Muscle of leg (tissue), 11 donors: ENCODE measurements around the gene DYRK1B. TPM values are rescaled to one million over a fixed set of nuclear protein-coding genes. Genes with fewer than 3 reads are reported as not detected.
A peak's percentile ranks its signal among the peaks of the same experiment; 100 is the strongest.

Experiments
- DNase-seq: peaks from one replicate; pipeline ENCODE4 v3.0.0; 2013
- H3K27ac ChIP-seq: one replicate; pipeline ENCODE4 v1.5.1; 2013; ENCODE audit warnings: mild to moderate bottlenecking, low read length, control low read depth
- H3K27me3 ChIP-seq: one replicate; pipeline ENCODE4 v1.6.1; 2013; ENCODE audit warnings: low read length; ENCODE audit not compliant: control insufficient read depth, insufficient read depth
- H3K36me3 ChIP-seq: one replicate; pipeline ENCODE4 v1.6.1; 2013; ENCODE audit warnings: low read length; ENCODE audit not compliant: control insufficient read depth, insufficient read depth
- H3K4me1 ChIP-seq: one replicate; pipeline ENCODE4 v1.6.1; 2013; ENCODE audit warnings: low read length; ENCODE audit not compliant: control insufficient read depth, insufficient read depth
- H3K4me3 ChIP-seq: one replicate; pipeline ENCODE4 v1.5.1; 2013; ENCODE audit warnings: low read length, control low read depth
- H3K9me3 ChIP-seq: replicated peaks from 2 replicates; pipeline ENCODE4 v1.6.1; 2013; ENCODE audit warnings: low read depth, low read length; ENCODE audit not compliant: control insufficient read depth
- WGBS: methylation state at CpG from one replicate; pipeline ENCODE4 v1.1.5; 2013; ENCODE audit warnings: missing lambda C conversion rate; ENCODE audit not compliant: insufficient coverage; 5-methylcytosine and 5-hydroxymethylcytosine counted together
- polyA plus RNA-seq, 8 donors: library from polyadenylated mRNA; unstranded; fragments of 120-200 nt; gene quantifications; one replicate each; pipeline versions ENCODE4 v1.2.1 to v1.2.3, GENCODE V29; 2013; ENCODE audit warnings: inconsistent platforms in 1 of 8, low replicate concordance in 1 of 8; ENCODE audit not compliant: insufficient read length in 8 of 8, insufficient read depth in 1 of 8
- total RNA-seq: library from RNA; stranded (reverse); fragments of 120-200 nt; gene quantifications from one replicate; pipeline ENCODE4 v1.2.4, GENCODE V29; 2013

DYRK1B gene
- total and polyA plus RNA-seq, 9 donors, result 23.5 to 59.5 (median 48.0) TPM

- no peak for DNase-seq
- Histone ChIP-seq H3K9me3 (no peaks in the 10 kb centered on the region), H3K4me1 (no peaks in the 10 kb centered on the region), H3K36me3 (peaks cover 3% of the 10 kb centered on the region), H3K27me3 (no peaks in the 10 kb centered on the region), H3K4me3 (no peak overlapping the region), H3K27ac (no peak overlapping the region)
- 86% methylated on average over 2 of the region's 2 CpGs for WGBS
Observed at GRCh38 chr19:39865186-39865585, 31.2 kb upstream of the DYRK1B start.

- no CpG with 5 or more reads among the region's 2 CpGs for WGBS
- no peaks in the 10 kb centered on the region for H3K4me1 ChIP-seq
Observed at GRCh38 chr19:39864118-39864517, 30.2 kb upstream of the DYRK1B start.

GRCh38 chr19:39858541-39858940 is 24.6 kb upstream of the DYRK1B start:
- Histone ChIP-seq H3K9me3 (no peaks in the 10 kb centered on the region), H3K4me3 (no peak overlapping the region), H3K27me3 (no peaks in the 10 kb centered on the region), H3K4me1 (no peaks in the 10 kb centered on the region), H3K27ac (no peak overlapping the region), H3K36me3 (no peaks in the 10 kb centered on the region)
- no CpG with 5 or more reads among the region's 11 CpGs for WGBS
- no peak for DNase-seq

More at GRCh38 chr19:39864118-39864517, 30.2 kb upstream of the DYRK1B start:
- Histone ChIP-seq H3K4me3 (no peak overlapping the region), H3K36me3 (peaks cover 3% of the 10 kb centered on the region), H3K9me3 (no peaks in the 10 kb centered on the region), H3K27ac (no peak overlapping the region), H3K27me3 (no peaks in the 10 kb centered on the region)
- no peak for DNase-seq

- Histone ChIP-seq H3K9me3 (no peaks in the 10 kb centered on the region), H3K4me3 (no peak overlapping the region), H3K27ac (no peak overlapping the region), H3K27me3 (no peaks in the 10 kb centered on the region), H3K4me1 (no peaks in the 10 kb centered on the region), H3K36me3 (no peaks in the 10 kb centered on the region)
- 89% methylated on average over 3 of the region's 7 CpGs for WGBS
- no peak for DNase-seq
Observed at GRCh38 chr19:39852882-39853281, 18.9 kb upstream of the DYRK1B start.

GRCh38 chr19:39850892-39851291 is 16.9 kb upstream of the DYRK1B start:
- no peaks in the 10 kb centered on the region for H3K9me3 ChIP-seq
- 33% methylated on average over 2 of the region's 2 CpGs for WGBS
- H3K27me3 ChIP-seq, result no peaks in the 10 kb centered on the region
- no peak overlapping the region for H3K27ac ChIP-seq
- no peak overlapping the region for H3K4me3 ChIP-seq
- DNase-seq, result no peak
- H3K4me1 ChIP-seq, result peaks cover 8% of the 10 kb centered on the region
- no peaks in the 10 kb centered on the region for H3K36me3 ChIP-seq

GRCh38 chr19:39848392-39848791 is 14.4 kb upstream of the DYRK1B start:
- no peaks in the 10 kb centered on the region for H3K36me3 ChIP-seq
- H3K4me1 ChIP-seq, result peaks cover 25% of the 10 kb centered on the region
- no peak overlapping the region for H3K4me3 ChIP-seq
- no peaks in the 10 kb centered on the region for H3K27me3 ChIP-seq
- H3K27ac ChIP-seq, result no peak overlapping the region
- no peak for DNase-seq
- WGBS, result 88% methylated on average over 3 of the region's 4 CpGs
- no peaks in the 10 kb centered on the region for H3K9me3 ChIP-seq

GRCh38 chr19:39847525-39847924 is 13.6 kb upstream of the DYRK1B start:
- no CpG with 5 or more reads among the region's 6 CpGs for WGBS
- H3K36me3 ChIP-seq, result no peaks in the 10 kb centered on the region
- no peak overlapping the region for H3K4me3 ChIP-seq
- H3K4me1 ChIP-seq, result peaks cover 34% of the 10 kb centered on the region
- H3K9me3 ChIP-seq, result no peaks in the 10 kb centered on the region
- H3K27ac ChIP-seq, result no peak overlapping the region
- DNase-seq, result no peak
- H3K27me3 ChIP-seq, result no peaks in the 10 kb centered on the region

- peak overlapping the region; percentile 92 for H3K4me3 ChIP-seq
- H3K27me3 ChIP-seq, result no peaks in the 10 kb centered on the region
- H3K27ac ChIP-seq, result peak overlapping the region; percentile 77
- no peaks in the 10 kb centered on the region for H3K9me3 ChIP-seq
- peaks cover 34% of the 10 kb centered on the region for H3K4me1 ChIP-seq
- 38% methylated on average over 4 of the region's 12 CpGs for WGBS
- H3K36me3 ChIP-seq, result no peaks in the 10 kb centered on the region
- DNase-seq, result no peak
Observed at GRCh38 chr19:39846678-39847486, 12.9 kb upstream of the DYRK1B start.

- no peaks in the 10 kb centered on the region for H3K27me3 ChIP-seq
- no peaks in the 10 kb centered on the region for H3K9me3 ChIP-seq
- WGBS, result under 1% methylated on average over 57 of the region's 57 CpGs
- H3K27ac ChIP-seq, result peak within 1 kb of the TSS; percentile 77
- peaks cover 34% of the 10 kb centered on the region for H3K4me1 ChIP-seq
- peak; percentile 97 for DNase-seq
- H3K36me3 ChIP-seq, result no peaks in the 10 kb centered on the region
- H3K4me3 ChIP-seq, result peak within 1 kb of the TSS; percentile 92
Observed at GRCh38 chr19:39845933-39846677, 12.1 kb upstream of the DYRK1B start, which contains the start of gene FBL. FBL (minus strand) TSS chr19:39846379; CDS start chr19:39846300, 79 bp downstream.

- Histone ChIP-seq H3K4me1 (peaks cover 36% of the 10 kb centered on the region), H3K36me3 (no peaks in the 10 kb centered on the region), H3K9me3 (no peaks in the 10 kb centered on the region), H3K27ac (peak overlapping the region; percentile 77), H3K27me3 (no peaks in the 10 kb centered on the region), H3K4me3 (peak overlapping the region; percentile 92)
- WGBS, result 0% methylated on average over 5 of the region's 17 CpGs
- DNase-seq, result peak; percentile 43
Observed at GRCh38 chr19:39845584-39845932, 11.6 kb upstream of the DYRK1B start.
